ENCODE measurements around the gene TULP1. TPM values are rescaled to one million over a fixed set of nuclear protein-coding genes. Genes with fewer than 3 reads are reported as not detected.

Gene TULP1
- total and polyA plus RNA-seq, 2 of the 13 experiments (the other 11 are each of a cell fraction or from before 2014, with no cell fraction given) = not detected

DNA sequence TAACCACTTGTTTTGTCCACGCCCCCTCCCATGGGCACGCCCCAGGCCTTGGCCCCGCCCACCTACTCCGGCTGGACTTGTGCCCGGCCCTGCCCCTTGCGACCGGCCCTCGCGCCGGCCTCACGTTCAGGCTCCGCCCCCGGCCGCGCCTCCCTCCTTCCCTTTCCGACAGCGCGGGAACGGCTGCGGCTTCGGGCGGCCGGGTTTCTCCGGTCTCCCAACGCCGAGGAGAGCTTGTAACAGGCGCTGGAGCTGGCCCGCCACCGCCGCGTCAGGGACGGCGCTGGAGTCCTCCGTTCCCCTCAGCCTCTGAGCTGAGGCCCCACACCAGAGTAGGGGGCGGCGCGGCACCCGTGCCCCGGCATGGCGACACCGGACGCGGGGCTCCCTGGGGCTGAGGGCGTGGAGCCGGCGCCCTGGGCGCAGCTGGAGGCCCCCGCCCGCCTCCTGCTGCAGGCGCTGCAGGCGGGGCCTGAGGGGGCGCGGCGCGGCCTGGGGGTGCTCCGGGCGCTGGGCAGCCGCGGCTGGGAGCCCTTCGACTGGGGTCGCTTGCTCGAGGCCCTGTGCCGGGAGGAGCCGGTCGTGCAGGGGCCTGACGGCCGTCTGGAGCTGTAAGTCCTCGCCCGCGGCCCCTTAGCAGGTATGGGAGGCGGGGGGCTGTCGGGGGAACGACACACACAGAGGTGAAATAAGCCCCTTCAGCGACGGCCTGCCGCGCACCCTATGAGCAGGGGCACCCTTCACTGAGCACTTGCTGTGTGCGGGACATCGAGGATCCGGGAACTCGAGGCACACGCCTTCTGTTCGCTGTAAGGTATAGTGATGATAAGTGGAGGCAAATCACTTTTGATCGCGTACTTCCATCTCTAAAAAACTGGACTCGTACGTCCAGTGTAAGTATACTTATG lies 60.3 kb downstream of the TULP1 start, which contains the start of gene FANCE (continued):
- TF ChIP-seq MBD4 (IDR thresholded peaks at IDR 0.05; ENCODE audit: borderline replicate concordance, low read length) (no peak), RBM22 (optimal IDR thresholded peaks at IDR 0.05; ENCODE audit: low read length) (no peak), BRCA1 (CRISPR knock-in tag; IDR thresholded peaks at IDR 0.05) (no peak), FOSL1 (CRISPR knock-in tag; IDR thresholded peaks at IDR 0.05; ENCODE audit: borderline replicate concordance) (no peak), ZNF3 (CRISPR knock-in tag; IDR thresholded peaks at IDR 0.05) (no peak), JUN (CRISPR knock-in tag; IDR thresholded peaks at IDR 0.05) (no peak), ZNF850 (CRISPR knock-in tag; conservative IDR thresholded peaks at IDR 0.05) (no peak), MAFF (IDR thresholded peaks at IDR 0.05; ENCODE audit: low read depth, low read length) (no peak), RNF2 (conservative IDR thresholded peaks at IDR 0.05; ENCODE audit: low read depth) (peak; percentile 94), REPIN1 (CRISPR knock-in tag; IDR thresholded peaks at IDR 0.05; ENCODE audit: borderline replicate concordance, low read depth) (peak; percentile 69; the same call in 1 of the 2 replicates), CREM (IDR thresholded peaks at IDR 0.05) (no peak), CREM (CRISPR knock-in tag; IDR thresholded peaks at IDR 0.05) (no peak), ZNF382 (CRISPR knock-in tag; IDR thresholded peaks at IDR 0.05; ENCODE audit: borderline replicate concordance) (no peak), ZMYM2 (CRISPR knock-in tag; IDR thresholded peaks at IDR 0.05) (no peak), ZNF484 (CRISPR knock-in tag; IDR thresholded peaks at IDR 0.05; ENCODE audit: borderline replicate concordance, low read depth) (no peak), FOXP1 (IDR thresholded peaks at IDR 0.05) (no peak), FOXP1 (CRISPR knock-in tag; IDR thresholded peaks at IDR 0.05) (peak; percentile 40), ZNF570 (CRISPR knock-in tag; IDR thresholded peaks at IDR 0.05; ENCODE audit: borderline replicate concordance) (no peak), TARDBP (CRISPR knock-in tag; IDR thresholded peaks at IDR 0.05) (peak; percentile 85), ZNF333 (CRISPR knock-in tag; IDR thresholded peaks at IDR 0.05; ENCODE audit: borderline replicate concordance) (no peak), RFX5 (IDR thresholded peaks at IDR 0.05; ENCODE audit: low read depth, low read length) (no peak), SMYD3 (CRISPR knock-in tag; IDR thresholded peaks at IDR 0.05) (peak; percentile 78; the same call in 1 of the 2 replicates), FOXK1 (CRISPR knock-in tag; IDR thresholded peaks at IDR 0.05; ENCODE audit: borderline replicate concordance, low read depth) (no peak)
- TF ChIP-seq, protein P1, sequence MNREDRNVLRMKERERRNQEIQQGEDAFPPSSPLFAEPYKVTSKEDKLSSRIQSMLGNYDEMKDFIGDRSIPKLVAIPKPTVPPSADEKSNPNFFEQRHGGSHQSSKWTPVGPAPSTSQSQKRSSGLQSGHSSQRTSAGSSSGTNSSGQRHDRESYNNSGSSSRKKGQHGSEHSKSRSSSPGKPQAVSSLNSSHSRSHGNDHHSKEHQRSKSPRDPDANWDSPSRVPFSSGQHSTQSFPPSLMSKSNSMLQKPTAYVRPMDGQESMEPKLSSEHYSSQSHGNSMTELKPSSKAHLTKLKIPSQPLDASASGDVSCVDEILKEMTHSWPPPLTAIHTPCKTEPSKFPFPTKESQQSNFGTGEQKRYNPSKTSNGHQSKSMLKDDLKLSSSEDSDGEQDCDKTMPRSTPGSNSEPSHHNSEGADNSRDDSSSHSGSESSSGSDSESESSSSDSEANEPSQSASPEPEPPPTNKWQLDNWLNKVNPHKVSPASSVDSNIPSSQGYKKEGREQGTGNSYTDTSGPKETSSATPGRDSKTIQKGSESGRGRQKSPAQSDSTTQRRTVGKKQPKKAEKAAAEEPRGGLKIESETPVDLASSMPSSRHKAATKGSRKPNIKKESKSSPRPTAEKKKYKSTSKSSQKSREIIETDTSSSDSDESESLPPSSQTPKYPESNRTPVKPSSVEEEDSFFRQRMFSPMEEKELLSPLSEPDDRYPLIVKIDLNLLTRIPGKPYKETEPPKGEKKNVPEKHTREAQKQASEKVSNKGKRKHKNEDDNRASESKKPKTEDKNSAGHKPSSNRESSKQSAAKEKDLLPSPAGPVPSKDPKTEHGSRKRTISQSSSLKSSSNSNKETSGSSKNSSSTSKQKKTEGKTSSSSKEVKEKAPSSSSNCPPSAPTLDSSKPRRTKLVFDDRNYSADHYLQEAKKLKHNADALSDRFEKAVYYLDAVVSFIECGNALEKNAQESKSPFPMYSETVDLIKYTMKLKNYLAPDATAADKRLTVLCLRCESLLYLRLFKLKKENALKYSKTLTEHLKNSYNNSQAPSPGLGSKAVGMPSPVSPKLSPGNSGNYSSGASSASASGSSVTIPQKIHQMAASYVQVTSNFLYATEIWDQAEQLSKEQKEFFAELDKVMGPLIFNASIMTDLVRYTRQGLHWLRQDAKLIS (CRISPR knock-in tag; IDR thresholded peaks at IDR 0.05) = no peak
- TF ChIP-seq, protein P2, sequence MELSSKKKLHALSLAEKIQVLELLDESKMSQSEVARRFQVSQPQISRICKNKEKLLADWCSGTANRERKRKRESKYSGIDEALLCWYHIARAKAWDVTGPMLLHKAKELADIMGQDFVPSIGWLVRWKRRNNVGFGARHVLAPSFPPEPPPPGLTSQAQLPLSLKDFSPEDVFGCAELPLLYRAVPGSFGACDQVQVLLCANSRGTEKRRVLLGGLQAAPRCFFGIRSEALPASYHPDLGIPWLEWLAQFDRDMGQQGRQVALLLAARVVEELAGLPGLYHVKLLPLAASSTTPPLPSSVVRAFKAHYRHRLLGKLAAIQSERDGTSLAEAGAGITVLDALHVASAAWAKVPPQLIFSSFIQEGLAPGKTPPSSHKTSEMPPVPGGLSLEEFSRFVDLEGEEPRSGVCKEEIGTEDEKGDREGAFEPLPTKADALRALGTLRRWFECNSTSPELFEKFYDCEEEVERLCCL (CRISPR knock-in tag; IDR thresholded peaks at IDR 0.05; ENCODE audit: borderline replicate concordance) = 0 out of 2 replicates have a peak, but pooled peaks have one; percentile 48
- TF ChIP-seq, protein P3, sequence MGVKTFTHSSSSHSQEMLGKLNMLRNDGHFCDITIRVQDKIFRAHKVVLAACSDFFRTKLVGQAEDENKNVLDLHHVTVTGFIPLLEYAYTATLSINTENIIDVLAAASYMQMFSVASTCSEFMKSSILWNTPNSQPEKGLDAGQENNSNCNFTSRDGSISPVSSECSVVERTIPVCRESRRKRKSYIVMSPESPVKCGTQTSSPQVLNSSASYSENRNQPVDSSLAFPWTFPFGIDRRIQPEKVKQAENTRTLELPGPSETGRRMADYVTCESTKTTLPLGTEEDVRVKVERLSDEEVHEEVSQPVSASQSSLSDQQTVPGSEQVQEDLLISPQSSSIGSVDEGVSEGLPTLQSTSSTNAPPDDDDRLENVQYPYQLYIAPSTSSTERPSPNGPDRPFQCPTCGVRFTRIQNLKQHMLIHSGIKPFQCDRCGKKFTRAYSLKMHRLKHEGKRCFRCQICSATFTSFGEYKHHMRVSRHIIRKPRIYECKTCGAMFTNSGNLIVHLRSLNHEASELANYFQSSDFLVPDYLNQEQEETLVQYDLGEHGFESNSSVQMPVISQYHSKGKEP (CRISPR knock-in tag; IDR thresholded peaks at IDR 0.05) = no peak
